BE2C (cell line): Measurements from ENCODE around the gene NAPSA.

Experiments
- DNase-seq: peaks from one replicate; pipeline ENCODE4 v3.0.0-alpha.2; 2020
- H3K27me3 ChIP-seq: fragments of 250-450 bp; sonication (Bioruptor Pico); 2 replicates; pipeline ENCODE4 v1.5.1; 2020; ENCODE audit warnings: mild to moderate bottlenecking
- H3K36me3 ChIP-seq: fragments of 250-450 bp; sonication (Bioruptor Pico); 2 replicates; pipeline ENCODE4 v1.5.1; 2020; ENCODE audit warnings: mild to moderate bottlenecking
- H3K4me1 ChIP-seq: fragments of 250-450 bp; sonication (Bioruptor Pico); 2 replicates; pipeline ENCODE4 v1.5.1; 2020
- H3K4me3 ChIP-seq: 2 replicates; pipeline ENCODE4 v1.5.1; 2011; ENCODE audit warnings: low read depth, low read length
- H3K9me3 ChIP-seq: fragments of 250-450 bp; sonication (Bioruptor Pico); 2 replicates; pipeline ENCODE4 v1.5.1; 2020
- CTCF ChIP-seq: IDR thresholded peaks from 2 replicates; pipeline ENCODE4 v1.5.1; 2012; ENCODE audit warnings: mild to moderate bottlenecking, low read depth, low read length

NAPSA gene

GRCh38 chr19:50314724-50315708 lies 50.4 kb downstream of the NAPSA start:
- no peak for DNase-seq
- no peak overlapping the region for H3K4me3 ChIP-seq
- no peaks in the 10 kb centered on the region for H3K36me3 ChIP-seq
- no peaks in the 10 kb centered on the region for H3K9me3 ChIP-seq
- H3K4me1 ChIP-seq = no peaks in the 10 kb centered on the region
- peaks cover 17% of the 10 kb centered on the region for H3K27me3 ChIP-seq
- no peak for TF ChIP-seq CTCF

GRCh38 chr19:50313812-50314536 lies 51.5 kb downstream of the NAPSA start:
- Histone ChIP-seq H3K27me3 (peaks cover 17% of the 10 kb centered on the region), H3K36me3 (no peaks in the 10 kb centered on the region), H3K9me3 (no peaks in the 10 kb centered on the region), H3K4me1 (no peaks in the 10 kb centered on the region), H3K4me3 (no peak overlapping the region)
- TF ChIP-seq CTCF = no peak
- no peak for DNase-seq

- no peak for DNase-seq
- no peaks in the 10 kb centered on the region; the same call in 1 of the 2 replicates for H3K9me3 ChIP-seq
Observed at GRCh38 chr19:50312967-50313811, 52.2 kb downstream of the NAPSA start.

GRCh38 chr19:50311723-50312635 lies 53.5 kb downstream of the NAPSA start:
- Histone ChIP-seq H3K36me3 (no peaks in the 10 kb centered on the region), H3K4me1 (no peaks in the 10 kb centered on the region), H3K27me3 (peaks cover 17% of the 10 kb centered on the region), H3K4me3 (peak overlapping the region; percentile 12; the same call in 1 of the 2 replicates), H3K9me3 (no peaks in the 10 kb centered on the region; the same call in 1 of the 2 replicates)
- DNase-seq = peak; percentile 49
- no peak for TF ChIP-seq CTCF

More at GRCh38 chr19:50312967-50313811, 52.2 kb downstream of the NAPSA start:
- Histone ChIP-seq H3K4me1 (no peaks in the 10 kb centered on the region), H3K27me3 (peaks cover 17% of the 10 kb centered on the region), H3K36me3 (no peaks in the 10 kb centered on the region), H3K4me3 (no peak overlapping the region)
- no peak for TF ChIP-seq CTCF

GRCh38 chr19:50310759-50311465 lies 54.5 kb downstream of the NAPSA start:
- H3K9me3 ChIP-seq = no peaks in the 10 kb centered on the region; the same call in 1 of the 2 replicates
- H3K4me1 ChIP-seq = no peaks in the 10 kb centered on the region
- no peak for DNase-seq
- H3K4me3 ChIP-seq = no peak overlapping the region
- TF ChIP-seq CTCF = no peak
- peaks cover 17% of the 10 kb centered on the region for H3K27me3 ChIP-seq
- no peaks in the 10 kb centered on the region for H3K36me3 ChIP-seq
